B cell (primary cell): ENCODE data around the gene CGNL1. TPM values are rescaled to one million over a fixed set of nuclear protein-coding genes. Genes with fewer than 3 reads are reported as not detected.

Experiments used
- ATAC-seq: fragments of 200-7000 bp; cut with Tn5 transposase; one replicate; pipeline ENCODE4 v1.10.0; 2021; ENCODE audit warnings: low read depth, mild to moderate bottlenecking, moderate number of reproducible peaks, moderate library complexity
- CTCF ChIA-PET: fragments of 350-600 bp; sonication (Branson Sonifier 250); formaldehyde crosslinking; loops from one replicate; lab custom pipeline; 2021; ENCODE audit warnings: antibody characterized with exemption, inconsistent platforms; lab: Charles Lee
- POLR2A ChIA-PET: fragments of 350-600 bp; sonication (Branson Sonifier 250); formaldehyde crosslinking; loops from one replicate; lab custom pipeline; 2021; ENCODE audit warnings: antibody characterized with exemption; lab: Charles Lee
- DNase-seq: peaks from one replicate; pipeline ENCODE4 v3.0.0; 2013
- H2AFZ ChIP-seq: 2 replicates; pipeline ENCODE4 v1.6.1; 2012; ENCODE audit warnings: mild to moderate bottlenecking, low read depth, low read length; ENCODE audit not compliant: insufficient read depth, poor library complexity, severe bottlenecking
- H3K27ac ChIP-seq, 2 donors: 1 replicate in 1 of 2; 2 replicates in 1 of 2; pipeline ENCODE4 v1.5.1; 2012 to 2013; ENCODE audit warnings: low read length in 2 of 2, mild to moderate bottlenecking in 2 of 2, moderate library complexity in 1 of 2
- H3K27me3 ChIP-seq, 4 experiments: fragments of 200-600 bp in 1 of 4; sonication (generic) in 1 of 4; replicated peaks in 1 of 4; 1 replicate in 2 of 4; 2 replicates in 2 of 4; pipeline versions ENCODE4 v1.6.1 to v1.7.0; 2013 to 2016; ENCODE audit warnings: low read length in 3 of 4, mild to moderate bottlenecking in 2 of 4, mixed read lengths in 1 of 4, moderate library complexity in 1 of 4; ENCODE audit not compliant: insufficient read depth in 4 of 4, control insufficient read depth in 3 of 4; ENCODE audit errors: control extremely low read depth in 1 of 4
- H3K36me3 ChIP-seq, 2 experiments: replicated peaks in 1 of 2; 1 replicate in 1 of 2; 2 replicates in 1 of 2; pipeline versions ENCODE4 v1.6.1 to v1.7.1; 2013; ENCODE audit warnings: low read length in 1 of 2; ENCODE audit not compliant: insufficient read depth in 2 of 2, control insufficient read depth in 1 of 2; ENCODE audit errors: control extremely low read depth in 1 of 2, extremely low read depth in 1 of 2
- H3K4me1 ChIP-seq, 2 donors: fragments of 200-600 bp in 1 of 2; sonication (generic) in 1 of 2; 1 replicate in 1 of 2; 2 replicates in 1 of 2; pipeline versions ENCODE4 v1.5.1 to v1.6.1; 2013 to 2017; ENCODE audit warnings: low read length in 2 of 2; ENCODE audit not compliant: control insufficient read depth in 2 of 2, insufficient read depth in 2 of 2
- H3K4me2 ChIP-seq: replicated peaks from 2 replicates; pipeline ENCODE3; 2012; ENCODE audit warnings: mild to moderate bottlenecking, low read depth, low read length; ENCODE audit not compliant: poor library complexity, severe bottlenecking
- H3K4me3 ChIP-seq, 5 experiments: fragments of 200-600 bp in 1 of 5; sonication (generic) in 1 of 5; 1 replicate in 3 of 5; 2 replicates in 2 of 5; pipeline versions ENCODE4 v1.5.1 to v1.7.0; 2011 to 2016; ENCODE audit warnings: low read length in 4 of 5, mild to moderate bottlenecking in 4 of 5, low read depth in 2 of 5, control low read depth in 1 of 5, moderate library complexity in 1 of 5; ENCODE audit not compliant: insufficient read depth in 1 of 5; ENCODE audit errors: control extremely low read depth in 1 of 5, extremely low read depth in 1 of 5
- H3K79me2 ChIP-seq: fragments of 200-600 bp; sonication (generic); one replicate; pipeline ENCODE4 v1.6.0; 2016; ENCODE audit warnings: low read length; ENCODE audit not compliant: control insufficient read depth, insufficient read depth
- H3K9ac ChIP-seq: fragments of 200-600 bp; sonication (generic); 2 replicates; pipeline ENCODE4 v1.6.1; 2017; ENCODE audit warnings: mild to moderate bottlenecking, low read length, moderate library complexity
- H3K9me3 ChIP-seq, 3 donors: one replicate each; pipeline versions ENCODE4 v1.6.1 to v1.7.1; 2013; ENCODE audit warnings: low read length in 2 of 3; ENCODE audit not compliant: control insufficient read depth in 2 of 3, insufficient read depth in 1 of 3; ENCODE audit errors: control extremely low read depth in 1 of 3
- H4K20me1 ChIP-seq: 2 replicates; pipeline ENCODE4 v1.6.0; 2012; ENCODE audit warnings: mild to moderate bottlenecking, low read length; ENCODE audit not compliant: insufficient read depth, control insufficient read depth, poor library complexity, severe bottlenecking
- H3K27ac Mint-ChIP-seq: one replicate; pipeline ENCODE4 v1.8.0; 2021; ENCODE audit warnings: mixed read lengths
- H3K27me3 Mint-ChIP-seq: one replicate; pipeline ENCODE4 v1.8.0; 2021; ENCODE audit warnings: mixed read lengths
- H3K4me1 Mint-ChIP-seq: one replicate; pipeline ENCODE4 v1.8.0; 2021; ENCODE audit warnings: mixed read lengths
- H3K4me3 Mint-ChIP-seq: one replicate; pipeline ENCODE4 v1.8.0; 2021; ENCODE audit warnings: mixed read lengths
- H3K9me3 Mint-ChIP-seq: one replicate; pipeline ENCODE4 v1.8.0; 2022; ENCODE audit warnings: mixed read lengths; ENCODE audit not compliant: insufficient read depth
- EZH2 ChIP-seq: IDR thresholded peaks from 2 replicates; pipeline ENCODE4 v1.6.1; 2012; ENCODE audit warnings: borderline replicate concordance, low read depth, mild to moderate bottlenecking, moderate library complexity, low read length; ENCODE audit not compliant: insufficient read depth, poor library complexity, severe bottlenecking
- WGBS: methylation state at CpG from one replicate; pipeline ENCODE4 v1.1.5; 2013; ENCODE audit warnings: missing lambda C conversion rate; ENCODE audit not compliant: insufficient coverage; 5-methylcytosine and 5-hydroxymethylcytosine counted together
- intact Hi-C: fragments of 100-400 bp; cut with micrococcal nuclease; formaldehyde crosslinking; loops from one replicate; pipeline ENCODE4 v1.10.0; 2022
- polyA plus RNA-seq: library from polyadenylated mRNA; depleted of rRNA; stranded (reverse); fragments of >200 nt; gene quantifications from 2 replicates; pipeline ENCODE4 v1.2.3, GENCODE V29; 2012
- total RNA-seq, 2 donors: library from RNA; stranded (reverse); fragments of 120-200 nt in 1 of 2; gene quantifications; 1 replicate in 1 of 2; 2 replicates in 1 of 2; pipeline versions ENCODE4 v1.2.3 to v1.2.4, GENCODE V29; 2013 to 2022
- TF ChIP-seq, protein P1 (sequence below): fragments of 200-600 bp; IDR thresholded peaks from one replicate; pipeline ENCODE4 v1.8.0; 2022; ENCODE audit warnings: antibody characterized with exemption, mild to moderate bottlenecking

The CGNL1 gene
- total and polyA plus RNA-seq, 2 donors (not counting 1 experiment from before 2014, with no cell fraction given): 0.03 to 0.12 TPM

DNA sequence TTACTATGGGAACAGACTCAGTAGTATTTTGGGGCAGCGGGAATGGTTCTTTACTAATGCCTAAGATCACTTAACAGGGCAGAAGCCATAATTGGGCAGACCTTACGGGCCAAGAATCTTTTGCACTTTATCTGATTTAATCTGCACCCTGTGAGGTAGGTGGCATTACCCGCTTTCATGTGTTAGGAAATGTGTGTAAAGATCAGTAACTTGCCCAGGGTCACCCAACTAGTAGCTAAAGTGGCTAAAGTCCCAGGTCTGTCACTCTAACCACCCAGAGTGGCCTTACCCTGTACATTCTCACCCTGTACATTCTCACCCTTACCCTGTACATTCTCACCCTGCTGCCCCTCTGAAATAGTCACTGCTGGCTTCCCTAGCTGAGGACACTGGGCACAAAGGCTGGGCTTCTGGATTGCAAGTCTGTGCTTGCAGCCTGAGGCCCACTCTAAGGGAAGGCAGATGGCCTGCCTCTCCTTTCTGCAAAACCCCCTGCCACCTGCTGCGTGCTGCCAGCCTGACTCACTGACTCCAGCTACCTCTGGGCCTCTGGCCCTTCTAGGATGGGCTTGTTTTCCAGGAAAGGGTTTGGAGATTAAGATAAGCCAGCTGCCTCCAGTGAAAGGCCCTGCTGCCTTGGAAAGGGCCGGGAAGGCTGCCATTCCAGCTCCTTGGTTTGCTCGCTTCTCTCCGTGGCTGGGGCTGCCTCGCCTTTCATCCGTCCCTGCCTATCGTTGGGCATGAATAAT is 177.9 kb downstream of the CGNL1 start:
- Histone ChIP-seq H3K79me2 (no peaks in the 10 kb centered on the region), H3K27me3 (peaks cover 0 to 4% (median 0%) of the 10 kb centered on the region in 4 experiments), H3K27ac (no peak overlapping the region), H4K20me1 (no peaks in the 10 kb centered on the region), H2AFZ (no peak overlapping the region), H3K4me3 (no peak overlapping the region), H3K4me1 (no peaks in the 10 kb centered on the region), H3K9me3 (no peaks in the 10 kb centered on the region), H3K36me3 (no peaks in the 10 kb centered on the region), H3K4me2 (no peak overlapping the region), H3K9ac (no peak overlapping the region)
- H3K27me3 Mint-ChIP-seq: peaks cover 8% of the 10 kb centered on the region
- ChIA-PET CTCF (interaction anchor here (0.5 to 0.9 kb wide), 2 partner anchors 306 to 431 kb away, joined by 3 to 4 read pairs; no protein-coding TSS in a partner anchor), POLR2A (no interaction called here)
- H3K27ac Mint-ChIP-seq: no peak overlapping the region
- intact Hi-C loops: no loop called here
- no peaks in the 10 kb centered on the region for H3K9me3 Mint-ChIP-seq
- no peak for ATAC-seq
- no peak for DNase-seq
- TF ChIP-seq, protein P1, sequence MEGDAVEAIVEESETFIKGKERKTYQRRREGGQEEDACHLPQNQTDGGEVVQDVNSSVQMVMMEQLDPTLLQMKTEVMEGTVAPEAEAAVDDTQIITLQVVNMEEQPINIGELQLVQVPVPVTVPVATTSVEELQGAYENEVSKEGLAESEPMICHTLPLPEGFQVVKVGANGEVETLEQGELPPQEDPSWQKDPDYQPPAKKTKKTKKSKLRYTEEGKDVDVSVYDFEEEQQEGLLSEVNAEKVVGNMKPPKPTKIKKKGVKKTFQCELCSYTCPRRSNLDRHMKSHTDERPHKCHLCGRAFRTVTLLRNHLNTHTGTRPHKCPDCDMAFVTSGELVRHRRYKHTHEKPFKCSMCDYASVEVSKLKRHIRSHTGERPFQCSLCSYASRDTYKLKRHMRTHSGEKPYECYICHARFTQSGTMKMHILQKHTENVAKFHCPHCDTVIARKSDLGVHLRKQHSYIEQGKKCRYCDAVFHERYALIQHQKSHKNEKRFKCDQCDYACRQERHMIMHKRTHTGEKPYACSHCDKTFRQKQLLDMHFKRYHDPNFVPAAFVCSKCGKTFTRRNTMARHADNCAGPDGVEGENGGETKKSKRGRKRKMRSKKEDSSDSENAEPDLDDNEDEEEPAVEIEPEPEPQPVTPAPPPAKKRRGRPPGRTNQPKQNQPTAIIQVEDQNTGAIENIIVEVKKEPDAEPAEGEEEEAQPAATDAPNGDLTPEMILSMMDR: no peak
- TF ChIP-seq EZH2: no peak
- WGBS: 86% methylated on average over 8 of the region's 10 CpGs
- H3K4me3 Mint-ChIP-seq: no peak overlapping the region
- H3K4me1 Mint-ChIP-seq: no peaks in the 10 kb centered on the region

DNA sequence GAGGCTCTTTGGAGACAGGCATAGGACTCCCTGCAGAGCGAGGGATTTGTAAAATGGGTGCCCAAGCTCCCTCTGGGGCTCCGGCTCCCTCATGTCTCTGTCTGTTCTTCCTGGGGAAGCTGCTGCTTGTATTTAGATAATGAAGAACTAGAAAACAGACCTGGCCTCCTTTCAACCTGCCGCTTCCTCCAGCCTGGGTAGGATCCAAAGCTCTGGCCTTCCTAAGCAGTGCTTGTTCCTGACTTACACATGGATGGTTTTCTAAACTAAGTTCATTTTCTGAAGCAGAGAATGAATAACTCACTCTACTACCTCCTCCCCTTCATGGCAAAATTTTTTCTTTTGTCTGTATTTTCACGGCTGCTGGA is 178.5 kb downstream of the CGNL1 start:
- H3K9ac ChIP-seq: no peak overlapping the region

More for the DNA sequence above, 178.5 kb downstream of the CGNL1 start:
- H2AFZ ChIP-seq: no peak overlapping the region
- POLR2A ChIA-PET: no interaction called here
- WGBS: 86% methylated on average over 3 of the region's 4 CpGs
- CTCF ChIA-PET: interaction anchor here (0.9 kb wide), 1 partner anchor 306 kb away, joined by 4 read pairs; no protein-coding TSS in a partner anchor
- no peak for ATAC-seq
- no peak overlapping the region for H3K4me3 ChIP-seq
- Mint-ChIP-seq H3K4me3 (no peak overlapping the region), H3K27ac (no peak overlapping the region), H3K27me3 (peaks cover 8% of the 10 kb centered on the region), H3K4me1 (no peaks in the 10 kb centered on the region), H3K9me3 (no peaks in the 10 kb centered on the region)
- no peaks in the 10 kb centered on the region for H3K9me3 ChIP-seq
- no peak for DNase-seq
- no peak overlapping the region for H3K4me2 ChIP-seq
- no peak overlapping the region for H3K27ac ChIP-seq
- no peaks in the 10 kb centered on the region for H3K79me2 ChIP-seq
- intact Hi-C loops: no loop called here
- TF ChIP-seq, protein P1: no peak
- no peak for TF ChIP-seq EZH2
- peaks cover 0 to 4% (median 0%) of the 10 kb centered on the region in 4 experiments for H3K27me3 ChIP-seq
- no peaks in the 10 kb centered on the region for H3K36me3 ChIP-seq
- H4K20me1 ChIP-seq: no peaks in the 10 kb centered on the region
- no peaks in the 10 kb centered on the region for H3K4me1 ChIP-seq
